Measurements from ENCODE around the gene FAM53B. TPM values are rescaled to one million over a fixed set of nuclear protein-coding genes. Genes with fewer than 3 reads are reported as not detected.
"Not testable (repeated sequence)": the region's sequence is repeated elsewhere in the genome, so short reads cannot be mapped to it uniquely, and the experiment has no call there.

Gene FAM53B
- polyA plus RNA-seq, 1 donor: 21.3 TPM

GRCh38 chr10:124589491-124590041 lies 154.6 kb downstream of the FAM53B start:
- no CpG with 5 or more reads among the region's 24 CpGs for WGBS (ENCODE audit: insufficient coverage, low lambda C conversion rate)
- peak overlapping the region; percentile 35 for H3K27ac ChIP-seq (ENCODE audit: low read length)
- H3K36me3 ChIP-seq (ENCODE audit: control insufficient read depth, insufficient read depth, low read length): peaks cover 5% of the 10 kb centered on the region
- peaks cover 12% of the 10 kb centered on the region for H3K4me1 ChIP-seq (ENCODE audit: control insufficient read depth, insufficient read depth, low read length)
- no peaks in the 10 kb centered on the region for H3K27me3 ChIP-seq (ENCODE audit: control insufficient read depth, insufficient read depth, low read length)
- no peak for DNase-seq
- peaks cover 2% of the 10 kb centered on the region for H3K9me3 ChIP-seq (ENCODE audit: control insufficient read depth, low read depth, low read length)
- no peak overlapping the region for H3K4me3 ChIP-seq (ENCODE audit: low read length)

GRCh38 chr10:124588736-124589490 lies 155.3 kb downstream of the FAM53B start:
- WGBS (ENCODE audit: insufficient coverage, low lambda C conversion rate): no CpG with 5 or more reads among the region's 15 CpGs
- Histone ChIP-seq H3K27ac (ENCODE audit: low read length) (peak overlapping the region; percentile 35), H3K27me3 (ENCODE audit: control insufficient read depth, insufficient read depth, low read length) (no peaks in the 10 kb centered on the region), H3K4me1 (ENCODE audit: control insufficient read depth, insufficient read depth, low read length) (peaks cover 12% of the 10 kb centered on the region), H3K9me3 (ENCODE audit: control insufficient read depth, low read depth, low read length) (peaks cover 2% of the 10 kb centered on the region), H3K36me3 (ENCODE audit: control insufficient read depth, insufficient read depth, low read length) (peaks cover 5% of the 10 kb centered on the region), H3K4me3 (ENCODE audit: low read length) (no peak overlapping the region)
- DNase-seq: peak; percentile 86 to 92

- no CpG with 5 or more reads among the region's 6 CpGs for WGBS (ENCODE audit: insufficient coverage, low lambda C conversion rate)
- H3K36me3 ChIP-seq (ENCODE audit: control insufficient read depth, insufficient read depth, low read length); H3K4me3 ChIP-seq (ENCODE audit: low read length); H3K9me3 ChIP-seq (ENCODE audit: control insufficient read depth, low read depth, low read length); DNase-seq; H3K27ac ChIP-seq (ENCODE audit: low read length); H3K27me3 ChIP-seq (ENCODE audit: control insufficient read depth, insufficient read depth, low read length): not testable (repeated sequence)
- H3K4me1 ChIP-seq (ENCODE audit: control insufficient read depth, insufficient read depth, low read length): peaks cover 12% of the 10 kb centered on the region
Observed at GRCh38 chr10:124588341-124588735, 155.8 kb downstream of the FAM53B start.

- peaks cover 5% of the 10 kb centered on the region for H3K36me3 ChIP-seq (ENCODE audit: control insufficient read depth, insufficient read depth, low read length)
- H3K9me3 ChIP-seq (ENCODE audit: control insufficient read depth, low read depth, low read length): peaks cover 2% of the 10 kb centered on the region
- H3K27ac ChIP-seq (ENCODE audit: low read length): no peak overlapping the region
- DNase-seq: no peak
- WGBS (ENCODE audit: insufficient coverage, low lambda C conversion rate): no CpG with 5 or more reads among the region's 11 CpGs
- H3K27me3 ChIP-seq (ENCODE audit: control insufficient read depth, insufficient read depth, low read length): no peaks in the 10 kb centered on the region
- H3K4me1 ChIP-seq (ENCODE audit: control insufficient read depth, insufficient read depth, low read length): peaks cover 12% of the 10 kb centered on the region
- no peak overlapping the region for H3K4me3 ChIP-seq (ENCODE audit: low read length)
Observed at GRCh38 chr10:124587811-124588211, 156.4 kb downstream of the FAM53B start.

GRCh38 chr10:124586142-124586541 lies 158.0 kb downstream of the FAM53B start:
- no peak overlapping the region for H3K4me3 ChIP-seq (ENCODE audit: low read length)
- H3K4me1 ChIP-seq (ENCODE audit: control insufficient read depth, insufficient read depth, low read length): peaks cover 12% of the 10 kb centered on the region
- WGBS (ENCODE audit: insufficient coverage, low lambda C conversion rate): no CpG with 5 or more reads among the region's 3 CpGs
- H3K36me3 ChIP-seq (ENCODE audit: control insufficient read depth, insufficient read depth, low read length): peaks cover 5% of the 10 kb centered on the region
- no peak overlapping the region for H3K27ac ChIP-seq (ENCODE audit: low read length)
- peaks cover 2% of the 10 kb centered on the region for H3K9me3 ChIP-seq (ENCODE audit: control insufficient read depth, low read depth, low read length)
- H3K27me3 ChIP-seq (ENCODE audit: control insufficient read depth, insufficient read depth, low read length): no peaks in the 10 kb centered on the region
- DNase-seq: peak in 1 of 2 donors; percentile 42

DNA sequence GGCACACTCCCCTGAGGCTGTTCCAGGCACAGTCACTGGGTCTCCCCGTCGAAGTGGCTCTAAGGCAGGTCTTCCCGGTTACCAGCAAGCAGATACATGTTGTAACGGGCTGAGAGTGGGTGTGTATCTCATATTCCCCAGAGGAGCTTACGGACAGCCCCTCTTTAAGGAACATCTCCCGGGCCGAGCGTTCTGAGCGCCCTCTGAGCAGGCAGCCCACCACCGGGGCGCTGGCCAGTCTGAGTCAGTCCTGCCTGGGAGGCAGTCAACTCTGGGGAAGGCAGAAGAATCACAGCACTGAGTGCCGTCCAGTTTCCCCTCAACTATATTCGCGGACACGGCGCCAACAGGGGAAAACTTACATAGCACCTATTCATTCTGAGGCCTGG lies 165.2 kb downstream of the FAM53B start:
- no peak for DNase-seq
- no peaks in the 10 kb centered on the region for H3K9me3 ChIP-seq (ENCODE audit: control insufficient read depth, low read depth, low read length)
- no peaks in the 10 kb centered on the region for H3K4me1 ChIP-seq (ENCODE audit: control insufficient read depth, insufficient read depth, low read length)
- H3K27me3 ChIP-seq (ENCODE audit: control insufficient read depth, insufficient read depth, low read length): no peaks in the 10 kb centered on the region
- no peak overlapping the region for H3K27ac ChIP-seq (ENCODE audit: low read length)
- no peak overlapping the region for H3K4me3 ChIP-seq (ENCODE audit: low read length)
- no peaks in the 10 kb centered on the region for H3K36me3 ChIP-seq (ENCODE audit: control insufficient read depth, insufficient read depth, low read length)
- WGBS (ENCODE audit: insufficient coverage, low lambda C conversion rate): no CpG with 5 or more reads among the region's 16 CpGs

DNA sequence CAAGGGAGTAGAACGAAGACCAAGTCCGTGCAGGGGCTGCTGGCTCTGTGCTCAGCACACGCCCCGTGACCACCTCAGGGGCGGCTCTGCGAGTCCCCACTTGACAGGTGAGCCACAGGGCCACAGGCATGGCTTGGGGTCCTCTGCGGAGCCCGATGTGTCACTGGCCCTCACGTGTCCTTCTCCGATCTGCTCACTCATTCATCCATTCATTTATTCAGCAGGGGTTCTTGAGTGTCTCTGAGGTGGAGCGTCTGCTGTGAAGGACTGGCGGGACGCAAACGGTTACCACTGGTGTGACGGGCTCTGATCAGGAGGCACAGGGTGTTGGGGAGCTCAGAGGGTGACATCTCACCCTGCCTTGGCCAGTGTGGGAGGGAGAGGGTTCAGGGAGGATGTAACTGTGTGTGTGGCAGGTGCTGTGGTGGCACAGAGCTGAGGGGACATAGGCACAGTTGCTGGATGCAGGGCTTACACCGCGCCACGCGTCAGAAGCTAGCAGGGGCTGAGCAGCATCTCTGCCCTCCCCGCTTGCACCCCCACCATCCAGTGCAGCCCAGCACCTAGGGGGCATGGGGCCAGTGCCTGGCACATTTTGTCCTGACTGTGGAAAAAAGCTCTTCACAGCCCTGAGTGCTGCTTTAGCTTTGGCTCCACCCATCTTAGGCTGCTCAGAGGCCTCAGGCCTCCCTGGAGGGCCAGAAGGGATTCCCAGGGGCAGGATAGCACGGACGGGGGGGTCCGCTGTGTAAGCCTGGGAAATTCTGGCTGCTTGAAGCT lies 165.8 kb downstream of the FAM53B start:
- H3K4me1 ChIP-seq (ENCODE audit: control insufficient read depth, insufficient read depth, low read length): no peaks in the 10 kb centered on the region
- H3K4me3 ChIP-seq (ENCODE audit: low read length): no peak overlapping the region
- no peak for DNase-seq
- no CpG with 5 or more reads among the region's 23 CpGs for WGBS (ENCODE audit: insufficient coverage, low lambda C conversion rate)
- H3K36me3 ChIP-seq (ENCODE audit: control insufficient read depth, insufficient read depth, low read length): no peaks in the 10 kb centered on the region
- no peaks in the 10 kb centered on the region for H3K27me3 ChIP-seq (ENCODE audit: control insufficient read depth, insufficient read depth, low read length)
- H3K27ac ChIP-seq (ENCODE audit: low read length): no peak overlapping the region
- H3K9me3 ChIP-seq (ENCODE audit: control insufficient read depth, low read depth, low read length): no peaks in the 10 kb centered on the region

GRCh38 chr10:124577651-124578050 lies 166.5 kb downstream of the FAM53B start:
- WGBS (ENCODE audit: insufficient coverage, low lambda C conversion rate): no CpG with 5 or more reads among the region's 3 CpGs
- no peaks in the 10 kb centered on the region for H3K4me1 ChIP-seq (ENCODE audit: control insufficient read depth, insufficient read depth, low read length)
- H3K4me3 ChIP-seq (ENCODE audit: low read length): no peak overlapping the region
- H3K36me3 ChIP-seq (ENCODE audit: control insufficient read depth, insufficient read depth, low read length): no peaks in the 10 kb centered on the region
- H3K9me3 ChIP-seq (ENCODE audit: control insufficient read depth, low read depth, low read length): no peaks in the 10 kb centered on the region
- no peaks in the 10 kb centered on the region for H3K27me3 ChIP-seq (ENCODE audit: control insufficient read depth, insufficient read depth, low read length)
- no peak for DNase-seq
- H3K27ac ChIP-seq (ENCODE audit: low read length): no peak overlapping the region

DNA sequence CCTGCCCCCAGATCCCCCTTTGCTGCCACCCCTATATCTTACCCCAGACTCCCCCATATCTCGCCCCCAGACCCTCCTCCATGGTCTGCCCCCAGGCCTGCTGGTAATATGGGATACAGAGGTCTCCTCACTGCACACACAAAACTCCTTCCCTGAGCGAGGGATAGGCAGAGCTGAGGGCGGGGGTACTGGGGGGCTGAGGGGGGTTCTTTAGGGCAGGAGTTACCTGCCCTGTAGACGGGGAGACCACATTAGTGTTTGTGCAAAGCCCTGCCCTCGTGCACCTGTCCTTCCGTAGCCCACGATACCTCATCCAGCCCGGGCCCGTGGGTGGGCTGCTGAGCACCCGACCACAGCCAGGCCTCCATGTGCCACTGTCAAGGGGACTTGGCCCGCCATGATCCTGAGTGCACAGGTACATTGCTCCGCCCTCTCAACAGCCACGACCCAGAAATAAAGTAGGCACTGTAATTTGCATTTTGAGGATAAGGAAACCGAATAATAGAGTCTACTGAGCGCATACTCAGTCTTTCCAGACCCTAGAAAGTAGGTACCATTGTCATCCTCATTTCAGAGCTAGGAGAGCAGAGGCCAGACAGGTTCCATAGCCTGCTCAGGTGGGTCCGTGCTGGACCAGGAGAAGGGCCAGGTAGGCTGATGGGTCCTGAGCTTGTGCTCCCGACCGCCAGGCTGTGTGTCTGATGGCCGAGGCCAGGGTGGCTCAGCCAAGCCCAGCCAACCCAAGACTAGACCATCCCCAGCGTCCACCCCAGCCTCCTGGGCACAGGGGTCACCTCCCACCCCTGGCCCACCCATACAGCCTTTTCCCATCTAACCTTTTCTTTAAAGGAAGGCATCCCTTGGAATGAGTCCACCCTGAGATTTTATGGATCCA lies 167.4 kb downstream of the FAM53B start:
- no peaks in the 10 kb centered on the region for H3K9me3 ChIP-seq (ENCODE audit: control insufficient read depth, low read depth, low read length)
- no peak overlapping the region for H3K4me3 ChIP-seq (ENCODE audit: low read length)
- no CpG with 5 or more reads among the region's 20 CpGs for WGBS (ENCODE audit: insufficient coverage, low lambda C conversion rate)
- no peaks in the 10 kb centered on the region for H3K36me3 ChIP-seq (ENCODE audit: control insufficient read depth, insufficient read depth, low read length)
- no peak for DNase-seq
- H3K27me3 ChIP-seq (ENCODE audit: control insufficient read depth, insufficient read depth, low read length): no peaks in the 10 kb centered on the region
- H3K4me1 ChIP-seq (ENCODE audit: control insufficient read depth, insufficient read depth, low read length): no peaks in the 10 kb centered on the region
- H3K27ac ChIP-seq (ENCODE audit: low read length): no peak overlapping the region
